Activated CD4-positive, alpha-beta T cell treated with anti-CD3 and anti-CD28 coated beads for 36 hours (primary cell): Measurements from ENCODE around the gene APOOL. TPM values are rescaled to one million over a fixed set of nuclear protein-coding genes. Genes with fewer than 3 reads are reported as not detected.

Experiments
- ATAC-seq: fragments of 200-7000 bp; cut with Tn5 transposase; one replicate; pipeline ENCODE4 v1.10.0; 2021; ENCODE audit warnings: mild to moderate bottlenecking, moderate library complexity
- CTCF ChIA-PET: fragments of 350-600 bp; sonication (Branson Sonifier 250); formaldehyde crosslinking; loops from one replicate; lab custom pipeline; 2021; ENCODE audit warnings: antibody characterized with exemption; lab: Charles Lee
- POLR2A ChIA-PET: fragments of 350-600 bp; sonication (Branson Sonifier 250); formaldehyde crosslinking; loops from one replicate; lab custom pipeline; 2021; ENCODE audit warnings: antibody characterized with exemption, inconsistent platforms; lab: Charles Lee
- DNase-seq: peaks from one replicate; pipeline ENCODE4 v3.0.0-alpha.2; 2020
- H3K27ac Mint-ChIP-seq: one replicate; pipeline ENCODE4 v1.8.0; 2021; ENCODE audit warnings: mixed read lengths
- H3K27me3 Mint-ChIP-seq: one replicate; pipeline ENCODE4 v1.8.0; 2021; ENCODE audit warnings: mixed read lengths
- H3K36me3 Mint-ChIP-seq: one replicate; pipeline ENCODE4 v1.8.0; 2021; ENCODE audit warnings: low read depth, mixed read lengths
- H3K4me1 Mint-ChIP-seq: one replicate; pipeline ENCODE4 v1.8.0; 2021; ENCODE audit warnings: mixed read lengths
- H3K4me3 Mint-ChIP-seq: one replicate; pipeline ENCODE4 v1.8.0; 2021; ENCODE audit warnings: mild to moderate bottlenecking, moderate library complexity, mixed read lengths
- H3K9me3 Mint-ChIP-seq: one replicate; pipeline ENCODE4 v1.8.0; 2021; ENCODE audit warnings: low read depth, mixed read lengths
- intact Hi-C, 2 experiments: fragments of 100-400 bp; cut with DNase I in 1 of 2; cut with micrococcal nuclease in 1 of 2; formaldehyde crosslinking; loops; one replicate each; pipeline versions ENCODE4 v1.14.2 to v1.15.1; 2022 to 2024; cut with DNase I, micrococcal nuclease
- total RNA-seq, 2 experiments: library from RNA; stranded (reverse); gene quantifications; one replicate each; pipeline ENCODE4 v1.2.3, GENCODE V29; 2021

The APOOL gene
- total RNA-seq, 2 experiments from 2014 or later = 18.3 to 22.3 TPM

GRCh38 chrX:85084770-85085393, 81.2 kb downstream of the APOOL start:
- Mint-ChIP-seq H3K4me1 (no peaks in the 10 kb centered on the region), H3K9me3 (no peaks in the 10 kb centered on the region), H3K27ac (no peak overlapping the region), H3K27me3 (no peaks in the 10 kb centered on the region), H3K36me3 (peaks cover 15% of the 10 kb centered on the region), H3K4me3 (no peak overlapping the region)
- ChIA-PET POLR2A (no interaction called here), CTCF (interaction anchor here (1.3 to 1.9 kb wide), 3 partner anchors 10 to 460 kb away, joined by 3 to 9 read pairs (median 4); no protein-coding TSS in a partner anchor)
- ATAC-seq (peak; percentile 44), DNase-seq (peak; percentile 22)
- intact Hi-C loops = loop anchor here in 1 of 2 experiments (5.0 kb wide), 1 partner anchor 457 kb away; no protein-coding TSS in a partner anchor

- intact Hi-C loops = loop anchor here in 1 of 2 experiments (5.0 kb wide), 1 partner anchor 453 kb away; no protein-coding TSS in a partner anchor
- POLR2A ChIA-PET = no interaction called here
- CTCF ChIA-PET = interaction anchor here (1.0 kb wide), 1 partner anchor 41 kb away, joined by 3 read pairs; no protein-coding TSS in a partner anchor
These were observed 85.7 kb downstream of the APOOL start for GRCh38 chrX:85089321-85089840.

GRCh38 chrX:85107407-85107806, 103.7 kb downstream of the APOOL start:
- DNase-seq (no peak), ATAC-seq (no peak)
- Mint-ChIP-seq H3K9me3 (no peaks in the 10 kb centered on the region), H3K36me3 (no peaks in the 10 kb centered on the region), H3K27me3 (no peaks in the 10 kb centered on the region), H3K27ac (no peak overlapping the region), H3K4me1 (no peaks in the 10 kb centered on the region), H3K4me3 (no peak overlapping the region)
- intact Hi-C loops = no loop called here
- POLR2A ChIA-PET = no interaction called here
- CTCF ChIA-PET = no interaction called here

More at GRCh38 chrX:85089321-85089840, 85.7 kb downstream of the APOOL start:
- Mint-ChIP-seq H3K27ac (no peak overlapping the region), H3K36me3 (peaks cover 22% of the 10 kb centered on the region), H3K9me3 (no peaks in the 10 kb centered on the region), H3K4me1 (no peaks in the 10 kb centered on the region), H3K4me3 (no peak overlapping the region), H3K27me3 (no peaks in the 10 kb centered on the region)
- DNase-seq (no peak), ATAC-seq (no peak)

- Mint-ChIP-seq H3K36me3 (no peaks in the 10 kb centered on the region), H3K4me3 (no peak overlapping the region), H3K9me3 (no peaks in the 10 kb centered on the region), H3K27me3 (no peaks in the 10 kb centered on the region), H3K4me1 (no peaks in the 10 kb centered on the region), H3K27ac (no peak overlapping the region)
- ChIA-PET CTCF (no interaction called here), POLR2A (no interaction called here)
- no peak for DNase-seq
- ATAC-seq = no peak
- intact Hi-C loops = no loop called here
These were observed 104.5 kb downstream of the APOOL start for GRCh38 chrX:85108165-85108564.

GRCh38 chrX:85109235-85109634, 105.6 kb downstream of the APOOL start:
- DNase-seq (peak; percentile 30), ATAC-seq (no peak)
- H3K36me3 Mint-ChIP-seq = no peaks in the 10 kb centered on the region
- intact Hi-C loops = no loop called here
- H3K27me3 Mint-ChIP-seq = no peaks in the 10 kb centered on the region
- ChIA-PET POLR2A (no interaction called here), CTCF (interaction anchor here (0.6 to 2.6 kb wide), 4 partner anchors 11 to 240 kb away, joined by 3 to 6 read pairs (median 3); no protein-coding TSS in a partner anchor)
- H3K4me1 Mint-ChIP-seq = no peaks in the 10 kb centered on the region
- H3K4me3 Mint-ChIP-seq = no peak overlapping the region
- H3K9me3 Mint-ChIP-seq = no peaks in the 10 kb centered on the region
- H3K27ac Mint-ChIP-seq = no peak overlapping the region

GRCh38 chrX:85111347-85111746, 107.7 kb downstream of the APOOL start:
- ChIA-PET POLR2A (no interaction called here), CTCF (interaction anchor here (0.6 to 2.6 kb wide), 6 partner anchors 9 to 908 kb away, joined by 3 to 7 read pairs (median 4); no protein-coding TSS in a partner anchor)
- intact Hi-C loops = loop anchor here (1.0 to 2.0 kb wide), 2 partner anchors 433 kb away; no protein-coding TSS in a partner anchor
- no peak overlapping the region for H3K4me3 Mint-ChIP-seq
- H3K27me3 Mint-ChIP-seq = no peaks in the 10 kb centered on the region
- H3K4me1 Mint-ChIP-seq = no peaks in the 10 kb centered on the region
- H3K36me3 Mint-ChIP-seq = no peaks in the 10 kb centered on the region
- DNase-seq (peak; percentile 17), ATAC-seq (no peak)
- H3K27ac Mint-ChIP-seq = no peak overlapping the region
- H3K9me3 Mint-ChIP-seq = no peaks in the 10 kb centered on the region

- ATAC-seq = no peak
- H3K4me3 Mint-ChIP-seq = no peak overlapping the region
- POLR2A ChIA-PET = no interaction called here
- H3K4me1 Mint-ChIP-seq = no peaks in the 10 kb centered on the region
- intact Hi-C loops = no loop called here
- DNase-seq = no peak
- no peaks in the 10 kb centered on the region for H3K36me3 Mint-ChIP-seq
- no peaks in the 10 kb centered on the region for H3K9me3 Mint-ChIP-seq
- CTCF ChIA-PET = interaction anchor here (0.9 to 1.9 kb wide), 2 partner anchors 246 to 434 kb away, joined by 3 to 7 read pairs; no protein-coding TSS in a partner anchor
- no peak overlapping the region for H3K27ac Mint-ChIP-seq
- H3K27me3 Mint-ChIP-seq = no peaks in the 10 kb centered on the region
These were observed 108.6 kb downstream of the APOOL start for GRCh38 chrX:85112293-85112692.

- no peak for ATAC-seq
- intact Hi-C loops = no loop called here
- Mint-ChIP-seq H3K9me3 (no peaks in the 10 kb centered on the region), H3K4me3 (no peak overlapping the region), H3K36me3 (no peaks in the 10 kb centered on the region), H3K27me3 (no peaks in the 10 kb centered on the region), H3K27ac (no peak overlapping the region), H3K4me1 (no peaks in the 10 kb centered on the region)
- ChIA-PET CTCF (no interaction called here), POLR2A (no interaction called here)
- DNase-seq = no peak
These were observed 110.1 kb downstream of the APOOL start for GRCh38 chrX:85113746-85114145.

- Mint-ChIP-seq H3K27ac (no peak overlapping the region), H3K4me1 (no peaks in the 10 kb centered on the region), H3K9me3 (no peaks in the 10 kb centered on the region), H3K36me3 (no peaks in the 10 kb centered on the region), H3K4me3 (no peak overlapping the region), H3K27me3 (no peaks in the 10 kb centered on the region)
- CTCF ChIA-PET = no interaction called here
- DNase-seq = no peak
- no peak for ATAC-seq
- POLR2A ChIA-PET = no interaction called here
- intact Hi-C loops = no loop called here
These were observed 110.5 kb downstream of the APOOL start for GRCh38 chrX:85114171-85114570.

GRCh38 chrX:85114776-85115175, 111.1 kb downstream of the APOOL start:
- Mint-ChIP-seq H3K27ac (no peak overlapping the region), H3K4me3 (no peak overlapping the region), H3K4me1 (no peaks in the 10 kb centered on the region), H3K27me3 (no peaks in the 10 kb centered on the region), H3K9me3 (no peaks in the 10 kb centered on the region), H3K36me3 (no peaks in the 10 kb centered on the region)
- POLR2A ChIA-PET = no interaction called here
- DNase-seq (no peak), ATAC-seq (no peak)
- intact Hi-C loops = no loop called here
- CTCF ChIA-PET = no interaction called here

- no peak for DNase-seq
- H3K27me3 Mint-ChIP-seq = no peaks in the 10 kb centered on the region
- no peaks in the 10 kb centered on the region for H3K36me3 Mint-ChIP-seq
- ChIA-PET CTCF (no interaction called here), POLR2A (no interaction called here)
- ATAC-seq = no peak
- H3K27ac Mint-ChIP-seq = no peak overlapping the region
- H3K9me3 Mint-ChIP-seq = no peaks in the 10 kb centered on the region
- H3K4me3 Mint-ChIP-seq = no peak overlapping the region
- intact Hi-C loops = no loop called here
- no peaks in the 10 kb centered on the region for H3K4me1 Mint-ChIP-seq
These were observed 111.6 kb downstream of the APOOL start for GRCh38 chrX:85115252-85115651.

GRCh38 chrX:85136409-85136808, 132.7 kb downstream of the APOOL start:
- H3K36me3 Mint-ChIP-seq = no peaks in the 10 kb centered on the region
- DNase-seq (no peak), ATAC-seq (no peak)
- no peaks in the 10 kb centered on the region for H3K9me3 Mint-ChIP-seq
- no peak overlapping the region for H3K4me3 Mint-ChIP-seq
- peaks cover 2% of the 10 kb centered on the region for H3K27me3 Mint-ChIP-seq
- ChIA-PET CTCF (no interaction called here), POLR2A (no interaction called here)
- no peak overlapping the region for H3K27ac Mint-ChIP-seq
- H3K4me1 Mint-ChIP-seq = no peaks in the 10 kb centered on the region
- intact Hi-C loops = no loop called here
